GM04503 (cell line): Measurements from ENCODE around the gene LRP10.
"Not testable (repeated sequence)": the region's sequence is repeated elsewhere in the genome, so short reads cannot be mapped to it uniquely, and the experiment has no call there.

Experiments
- DNase-seq: peaks from one replicate; pipeline ENCODE4 v3.0.0-alpha.2; 2012; ENCODE audit warnings: low read depth

Gene LRP10

DNA sequence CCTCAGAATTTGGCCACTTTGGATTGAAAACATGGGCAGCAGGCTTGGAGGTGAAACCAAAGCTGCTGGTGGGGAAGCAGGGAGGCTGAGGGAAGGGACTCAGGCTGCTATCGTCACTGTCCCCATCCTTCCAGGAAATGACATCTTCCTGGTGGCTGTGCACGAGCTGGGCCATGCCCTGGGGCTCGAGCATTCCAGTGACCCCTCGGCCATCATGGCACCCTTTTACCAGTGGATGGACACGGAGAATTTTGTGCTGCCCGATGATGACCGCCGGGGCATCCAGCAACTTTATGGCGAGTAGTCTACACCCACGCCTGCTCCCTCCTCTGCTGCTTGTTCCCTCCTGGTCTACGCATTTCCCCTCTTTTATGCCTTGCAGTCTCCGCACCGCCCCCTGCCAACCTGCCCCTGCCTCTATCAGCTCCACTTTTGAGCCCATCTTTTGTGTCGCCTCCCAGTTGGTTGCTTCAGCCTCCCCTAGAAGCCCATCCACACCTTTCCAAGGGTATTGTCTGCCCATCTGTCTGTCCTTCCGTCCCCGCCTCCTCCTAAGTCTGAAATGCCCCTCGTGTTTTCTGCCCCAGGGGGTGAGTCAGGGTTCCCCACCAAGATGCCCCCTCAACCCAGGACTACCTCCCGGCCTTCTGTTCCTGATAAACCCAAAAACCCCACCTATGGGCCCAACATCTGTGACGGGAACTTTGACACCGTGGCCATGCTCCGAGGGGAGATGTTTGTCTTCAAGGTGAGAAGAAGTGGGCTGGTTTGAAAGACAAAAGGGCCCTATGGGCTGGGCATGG is 28.2 kb upstream of the LRP10 start:
- no peak for DNase-seq

DNA sequence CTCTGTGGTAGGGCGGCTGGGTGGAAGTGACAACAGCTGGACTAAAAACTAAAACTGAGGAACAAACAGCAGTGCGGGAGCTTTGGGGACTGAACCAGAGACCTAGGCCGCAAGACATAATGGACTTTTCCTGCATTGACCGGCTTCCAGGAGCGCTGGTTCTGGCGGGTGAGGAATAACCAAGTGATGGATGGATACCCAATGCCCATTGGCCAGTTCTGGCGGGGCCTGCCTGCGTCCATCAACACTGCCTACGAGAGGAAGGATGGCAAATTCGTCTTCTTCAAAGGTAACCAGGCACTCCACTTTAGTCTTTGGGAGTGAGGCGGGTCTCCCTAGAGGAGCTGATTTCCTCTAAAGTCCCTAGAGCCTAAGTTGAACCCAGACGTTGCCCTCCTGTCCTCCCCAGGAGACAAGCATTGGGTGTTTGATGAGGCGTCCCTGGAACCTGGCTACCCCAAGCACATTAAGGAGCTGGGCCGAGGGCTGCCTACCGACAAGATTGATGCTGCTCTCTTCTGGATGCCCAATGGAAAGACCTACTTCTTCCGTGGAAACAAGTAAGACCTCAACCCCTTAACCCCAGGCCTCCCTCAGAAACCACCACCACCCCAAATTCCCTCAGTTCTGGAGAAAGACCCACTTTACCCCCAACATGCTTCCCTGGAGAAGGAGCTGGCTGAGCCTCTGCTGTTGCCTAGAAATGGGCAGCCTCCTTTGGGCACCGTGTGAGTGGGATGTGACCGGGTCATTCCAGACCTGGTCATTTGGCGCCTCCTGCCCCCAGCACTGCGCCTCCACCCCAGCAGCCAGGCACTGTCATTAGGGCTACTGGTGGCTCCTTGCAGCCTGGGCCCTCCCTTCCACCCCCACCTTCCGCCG is 27.1 kb upstream of the LRP10 start:
- DNase-seq = no peak

DNA sequence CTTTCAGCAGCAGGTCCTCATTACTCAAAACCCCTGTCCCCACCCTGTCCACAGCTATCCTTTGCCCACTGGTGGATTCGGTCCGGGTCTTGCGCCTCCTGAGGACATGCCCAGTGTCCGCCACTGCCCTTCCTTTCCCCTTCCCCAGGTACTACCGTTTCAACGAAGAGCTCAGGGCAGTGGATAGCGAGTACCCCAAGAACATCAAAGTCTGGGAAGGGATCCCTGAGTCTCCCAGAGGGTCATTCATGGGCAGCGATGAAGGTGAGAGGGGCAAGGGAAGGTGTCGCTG is 26.5 kb upstream of the LRP10 start:
- no peak for DNase-seq

DNA sequence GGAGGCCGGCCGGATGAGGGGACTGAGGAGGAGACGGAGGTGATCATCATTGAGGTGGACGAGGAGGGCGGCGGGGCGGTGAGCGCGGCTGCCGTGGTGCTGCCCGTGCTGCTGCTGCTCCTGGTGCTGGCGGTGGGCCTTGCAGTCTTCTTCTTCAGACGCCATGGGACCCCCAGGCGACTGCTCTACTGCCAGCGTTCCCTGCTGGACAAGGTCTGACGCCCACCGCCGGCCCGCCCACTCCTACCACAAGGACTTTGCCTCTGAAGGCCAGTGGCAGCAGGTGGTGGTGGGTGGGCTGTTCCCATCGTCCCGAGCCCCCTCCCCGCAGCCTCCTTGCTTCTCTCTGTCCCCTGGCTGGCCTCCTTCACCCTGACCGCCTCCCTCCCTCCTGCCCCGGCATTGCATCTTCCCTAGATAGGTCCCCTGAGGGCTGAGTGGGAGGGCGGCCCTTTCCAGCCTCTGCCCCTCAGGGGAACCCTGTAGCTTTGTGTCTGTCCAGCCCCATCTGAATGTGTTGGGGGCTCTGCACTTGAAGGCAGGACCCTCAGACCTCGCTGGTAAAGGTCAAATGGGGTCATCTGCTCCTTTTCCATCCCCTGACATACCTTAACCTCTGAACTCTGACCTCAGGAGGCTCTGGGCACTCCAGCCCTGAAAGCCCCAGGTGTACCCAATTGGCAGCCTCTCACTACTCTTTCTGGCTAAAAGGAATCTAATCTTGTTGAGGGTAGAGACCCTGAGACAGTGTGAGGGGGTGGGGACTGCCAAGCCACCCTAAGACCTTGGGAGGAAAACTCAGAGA is 25.5 kb upstream of the LRP10 start:
- DNase-seq = no peak

DNA sequence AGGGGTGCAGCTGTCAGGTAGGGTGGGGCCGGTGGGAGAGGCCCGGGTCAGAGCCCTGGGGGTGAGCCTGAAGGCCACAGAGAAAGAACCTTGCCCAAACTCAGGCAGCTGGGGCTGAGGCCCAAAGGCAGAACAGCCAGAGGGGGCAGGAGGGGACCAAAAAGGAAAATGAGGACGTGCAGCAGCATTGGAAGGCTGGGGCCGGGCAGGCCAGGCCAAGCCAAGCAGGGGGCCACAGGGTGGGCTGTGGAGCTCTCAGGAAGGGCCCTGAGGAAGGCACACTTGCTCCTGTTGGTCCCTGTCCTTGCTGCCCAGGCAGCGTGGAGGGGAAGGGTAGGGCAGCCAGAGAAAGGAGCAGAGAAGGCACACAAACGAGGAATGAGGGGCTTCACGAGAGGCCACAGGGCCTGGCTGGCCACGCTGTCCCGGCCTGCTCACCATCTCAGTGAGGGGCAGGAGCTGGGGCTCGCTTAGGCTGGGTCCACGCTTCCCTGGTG is 24.7 kb upstream of the LRP10 start:
- DNase-seq = no peak

DNA sequence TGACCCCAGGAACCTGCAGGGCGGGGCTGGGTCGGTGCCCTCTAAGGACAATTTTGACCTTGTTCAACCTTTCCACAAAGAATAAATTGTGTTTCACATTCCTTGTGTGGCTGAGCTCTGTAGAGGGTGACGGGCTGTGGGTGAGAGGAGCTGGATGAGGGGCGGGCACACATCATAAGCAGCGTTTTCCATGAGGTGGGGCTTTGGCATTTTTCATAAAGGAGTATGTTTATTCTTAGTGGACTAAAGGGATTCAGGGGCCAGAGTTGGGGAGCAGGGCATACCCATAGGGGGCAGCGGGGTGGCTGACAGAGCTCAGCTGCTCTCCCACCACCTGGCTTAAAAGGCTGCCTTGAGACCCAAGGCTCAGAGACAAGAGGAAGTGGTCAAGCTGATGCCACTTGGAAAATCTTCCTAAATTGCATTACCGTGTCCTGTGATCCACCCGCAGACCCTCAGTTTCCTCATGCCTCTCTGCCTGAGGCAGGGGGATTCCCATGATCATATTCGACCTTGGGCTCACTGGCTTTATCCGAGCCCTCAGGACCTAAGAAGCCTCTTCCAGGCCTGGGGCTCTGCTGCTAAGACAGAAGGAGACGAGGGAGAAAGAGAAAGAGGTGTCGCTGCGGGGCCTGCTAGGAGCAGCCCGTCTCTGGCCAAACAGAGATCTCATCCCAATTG is 23.7 kb upstream of the LRP10 start:
- DNase-seq = no peak

DNA sequence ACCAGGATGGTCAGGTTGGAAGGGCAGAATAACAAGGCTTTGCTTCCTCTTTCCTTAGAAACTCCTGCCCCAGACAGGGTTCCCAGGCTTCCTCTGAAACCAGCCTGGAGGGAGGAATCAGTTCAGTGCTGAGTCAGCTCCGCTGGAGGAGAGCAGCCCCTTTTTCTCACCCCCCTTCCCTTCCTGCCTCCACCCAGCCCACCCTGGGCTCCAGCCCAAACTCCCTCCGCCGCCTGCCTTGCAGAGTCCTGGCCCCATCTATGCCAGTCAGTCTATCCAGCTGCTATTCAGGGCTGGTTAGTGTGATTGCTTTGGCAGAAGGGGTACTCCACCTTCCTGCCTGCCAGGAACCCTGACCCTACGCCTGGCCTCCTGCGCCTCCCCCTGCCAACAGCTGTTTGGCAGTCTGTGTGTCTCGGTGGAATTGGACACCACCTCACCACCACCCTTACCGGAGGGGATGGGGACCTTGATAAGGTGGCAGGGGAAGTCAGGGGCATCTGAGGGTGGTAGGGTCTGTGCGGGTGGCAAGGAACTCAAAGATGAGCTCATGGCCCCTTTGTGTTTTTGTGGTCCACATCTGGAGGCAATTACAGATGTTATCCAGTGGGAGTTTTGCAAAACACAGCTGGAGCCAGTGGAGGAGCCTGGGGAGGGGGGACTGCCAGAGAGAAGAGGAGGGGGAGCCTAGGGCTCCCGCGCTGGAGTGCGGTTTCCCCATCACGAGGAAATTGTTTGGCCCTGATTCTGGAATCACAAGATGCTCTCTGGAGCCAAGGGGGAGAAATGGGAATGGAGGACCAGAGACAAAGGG is 23.0 kb upstream of the LRP10 start:
- no peak for DNase-seq

DNA sequence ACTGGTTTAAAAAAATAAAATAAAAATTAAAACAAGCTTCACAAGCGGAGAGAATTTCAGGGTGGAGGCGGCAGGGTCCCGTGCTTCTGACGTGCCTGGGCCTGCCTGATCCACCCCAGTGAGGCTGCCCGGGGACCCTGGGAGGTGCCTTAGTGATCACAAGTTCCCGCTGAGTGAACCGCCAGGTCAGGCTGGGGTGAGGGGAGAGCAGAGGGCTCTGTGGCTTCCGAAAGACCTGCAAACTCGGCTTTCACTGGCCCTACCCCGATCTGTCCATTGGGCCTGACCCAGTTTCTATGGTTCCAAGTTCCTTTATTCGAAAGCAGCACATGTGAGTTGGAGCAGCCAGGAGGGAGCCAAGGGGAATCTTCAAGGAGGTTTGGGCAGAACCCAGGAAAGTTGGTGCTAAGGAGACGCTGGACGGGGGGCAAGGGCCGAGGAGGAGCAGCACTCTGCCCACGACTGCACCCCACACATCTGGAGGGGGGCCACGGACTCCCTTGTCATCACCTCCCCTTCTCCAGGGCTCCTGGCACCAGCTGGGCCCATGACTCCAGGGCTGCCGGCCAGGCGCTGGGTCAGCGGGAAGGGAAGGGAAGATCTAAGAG is 22.2 kb upstream of the LRP10 start:
- no peak for DNase-seq

DNA sequence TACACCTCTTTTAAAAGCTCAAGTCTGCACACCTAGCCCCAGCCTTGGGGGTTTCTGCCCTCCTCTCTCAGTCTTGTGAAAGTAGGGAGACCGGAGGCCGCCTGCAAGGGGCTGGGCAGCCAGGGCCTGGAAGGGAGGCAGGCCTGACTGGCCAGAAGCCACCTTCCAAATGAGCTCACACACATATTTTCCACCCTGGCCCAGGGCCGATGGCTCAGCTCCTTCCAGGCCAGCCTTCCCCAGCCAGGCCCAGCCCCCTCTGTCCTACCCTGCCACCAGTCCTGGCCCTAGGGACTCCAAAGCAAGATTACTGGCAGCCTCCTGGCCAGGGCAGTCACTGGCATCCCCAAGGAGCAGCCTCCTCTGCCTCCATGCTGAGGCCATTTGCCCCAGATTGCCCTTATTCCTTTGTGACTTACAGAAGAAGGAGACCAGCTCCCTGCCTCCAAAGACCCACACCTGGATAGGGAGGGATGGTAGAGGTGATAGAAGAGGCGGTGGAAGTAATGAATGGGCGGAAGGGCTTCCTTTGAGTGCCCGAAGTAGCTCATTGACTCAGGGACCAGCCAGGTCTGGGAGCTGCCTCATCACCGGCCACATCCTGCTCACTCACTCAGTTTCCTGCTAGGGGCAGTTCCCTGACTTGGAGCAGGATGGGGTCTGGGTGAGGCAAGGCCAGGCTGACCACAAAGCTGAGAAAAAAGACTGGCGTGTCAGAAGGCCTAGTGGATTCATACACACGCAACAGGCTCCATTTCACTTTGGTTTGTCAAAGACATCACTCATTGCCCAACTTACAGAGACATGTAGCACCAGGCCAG is 20.4 kb upstream of the LRP10 start:
- peak; percentile 93 for DNase-seq

DNA sequence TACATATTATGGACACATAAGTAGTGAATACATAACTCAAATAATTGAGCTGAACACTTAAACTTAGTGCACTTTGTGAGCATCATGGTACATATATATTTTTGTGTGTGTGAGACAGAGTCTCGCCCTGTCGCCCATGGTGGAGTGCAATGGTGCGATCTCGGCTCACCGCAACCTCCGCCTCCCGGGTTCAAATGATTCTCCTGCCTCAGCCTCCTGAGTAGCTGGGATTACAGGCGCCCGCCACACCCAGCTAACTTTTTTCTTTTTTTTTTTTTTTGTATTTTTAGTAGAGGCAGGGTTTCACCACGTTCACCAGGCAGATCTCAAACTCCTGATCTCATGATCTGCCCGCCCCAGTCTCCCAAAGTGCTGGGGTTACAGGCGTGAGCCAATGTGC is 19.4 kb upstream of the LRP10 start:
- DNase-seq = not testable (repeated sequence)

DNA sequence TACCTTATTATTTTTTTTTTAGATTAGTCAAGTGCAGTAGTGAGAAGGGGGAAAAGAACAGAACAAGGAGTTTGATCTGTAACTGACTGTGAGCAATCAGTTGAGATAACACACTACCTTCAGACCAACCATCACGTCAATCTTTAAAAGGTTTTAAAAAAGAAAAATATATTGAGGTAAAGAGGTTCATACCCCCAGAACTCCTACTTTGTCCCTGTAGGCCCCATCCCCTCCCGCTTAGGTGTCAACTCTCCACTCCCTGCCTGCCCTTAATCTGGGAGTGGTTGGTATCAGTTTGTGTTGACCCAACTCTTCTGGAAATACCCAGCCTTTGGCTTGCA is 19.0 kb upstream of the LRP10 start:
- no peak for DNase-seq

DNA sequence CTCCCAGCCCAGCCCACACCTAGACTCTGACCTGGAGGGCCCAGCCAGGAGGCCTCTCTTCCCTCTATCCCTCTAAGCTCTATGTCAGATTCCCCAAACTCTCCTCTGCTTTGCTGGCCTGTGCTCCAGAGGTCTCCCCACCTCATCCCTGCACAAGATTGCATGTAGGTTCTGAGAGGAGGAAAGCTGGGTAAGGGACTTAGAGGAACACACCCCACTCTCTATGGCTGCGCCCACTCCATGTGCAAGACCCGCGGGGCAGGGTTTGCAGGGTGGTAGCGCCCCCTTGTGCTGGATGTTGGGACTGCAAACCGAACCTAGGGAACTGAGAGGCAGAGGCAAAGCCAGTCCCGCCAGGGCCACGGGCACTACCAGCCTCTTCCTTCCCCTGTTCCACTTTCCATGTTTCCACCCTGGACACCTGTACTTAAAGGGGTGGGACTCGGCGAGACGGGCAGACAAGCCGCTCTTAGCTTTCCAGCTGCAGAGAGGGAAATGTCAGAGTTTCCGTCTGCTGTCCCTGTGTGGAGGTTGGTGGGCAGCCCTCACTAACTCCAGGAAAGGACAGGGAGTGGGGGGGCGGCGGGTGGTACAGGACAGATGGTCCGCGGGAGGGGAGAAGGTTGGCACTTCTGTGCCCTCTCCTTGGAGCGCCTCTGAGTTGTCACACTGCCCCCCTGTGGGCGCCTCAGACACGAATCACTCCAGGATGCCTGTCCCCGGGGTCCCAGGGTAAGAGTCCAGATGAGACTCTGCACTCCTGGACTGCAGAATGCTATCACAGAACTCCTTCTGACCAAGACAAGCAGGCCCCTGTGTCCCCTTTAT is 18.4 kb upstream of the LRP10 start:
- no peak for DNase-seq

DNA sequence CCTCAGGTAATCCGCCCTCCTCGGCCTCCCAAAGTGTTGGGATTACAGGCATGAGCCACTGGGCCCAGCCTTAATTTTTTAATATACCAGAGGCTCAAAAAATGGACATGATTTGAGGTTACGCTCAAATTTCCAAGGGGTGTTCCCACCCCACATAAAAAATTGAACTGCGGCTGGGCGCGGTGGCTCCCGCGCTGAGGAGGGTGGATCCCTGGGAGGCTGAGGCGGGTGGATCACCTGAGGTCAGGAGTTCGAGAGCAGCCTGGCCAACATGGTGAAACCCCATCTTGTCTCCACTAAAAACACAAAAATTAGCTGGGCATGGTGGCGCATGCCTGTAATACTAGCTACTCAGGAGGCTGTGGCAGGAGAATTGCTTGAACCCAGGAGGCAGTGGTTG is 17.2 kb upstream of the LRP10 start:
- not testable (repeated sequence) for DNase-seq

DNA sequence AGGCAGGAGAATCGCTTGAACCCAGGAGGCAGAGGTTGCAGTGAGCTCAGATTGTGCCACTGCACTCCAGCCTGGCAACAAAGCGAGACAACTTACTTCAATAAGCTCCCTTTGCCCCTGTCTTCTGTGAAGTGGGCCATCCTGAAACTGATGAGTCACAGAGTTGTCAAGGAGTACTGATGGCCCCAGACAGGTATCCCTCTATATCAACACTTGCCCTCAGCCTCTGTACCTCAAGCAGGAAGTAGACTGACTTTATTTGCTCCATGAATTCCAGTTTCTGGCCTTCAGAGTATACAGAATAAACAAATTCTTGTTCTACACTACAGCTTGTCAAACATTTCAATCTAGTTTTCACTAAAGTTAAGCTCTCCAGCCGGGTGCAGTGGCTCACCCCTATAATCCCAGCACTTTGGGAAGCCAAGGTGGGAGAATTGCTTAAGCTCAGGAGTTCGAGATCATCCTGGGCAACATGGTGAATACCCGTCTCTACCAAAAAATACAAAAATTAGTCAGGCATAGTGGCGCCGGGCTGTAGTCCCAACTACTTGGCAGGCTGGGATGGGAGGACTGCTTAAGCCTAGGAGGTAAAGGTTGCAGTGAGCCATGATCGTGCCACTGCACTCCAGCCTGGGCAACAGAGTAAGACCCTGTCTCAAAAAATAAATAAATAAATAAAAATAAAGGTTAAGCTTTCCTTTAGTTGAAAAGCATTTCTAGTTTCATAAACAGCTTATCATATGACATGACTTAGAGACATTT is 16.4 kb upstream of the LRP10 start:
- DNase-seq = no peak

DNA sequence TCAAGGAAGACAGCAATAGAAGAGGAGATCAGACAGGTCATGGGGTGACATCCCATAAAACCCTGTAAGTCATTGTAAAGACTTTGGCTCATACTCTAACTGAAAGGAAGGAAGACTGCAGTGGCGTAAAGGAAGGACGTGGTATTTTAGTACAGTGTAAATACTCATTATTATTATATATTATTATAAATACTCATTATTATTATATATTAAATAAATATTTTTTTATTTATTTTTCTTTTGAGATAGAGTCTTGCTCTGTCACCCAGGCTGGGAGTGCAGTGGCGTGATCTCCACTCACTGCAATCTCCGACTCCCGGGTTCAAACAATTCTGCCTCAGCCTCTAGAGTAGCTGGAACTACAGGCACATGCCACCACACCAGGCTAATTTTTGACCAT is 15.1 kb upstream of the LRP10 start:
- DNase-seq = no peak

DNA sequence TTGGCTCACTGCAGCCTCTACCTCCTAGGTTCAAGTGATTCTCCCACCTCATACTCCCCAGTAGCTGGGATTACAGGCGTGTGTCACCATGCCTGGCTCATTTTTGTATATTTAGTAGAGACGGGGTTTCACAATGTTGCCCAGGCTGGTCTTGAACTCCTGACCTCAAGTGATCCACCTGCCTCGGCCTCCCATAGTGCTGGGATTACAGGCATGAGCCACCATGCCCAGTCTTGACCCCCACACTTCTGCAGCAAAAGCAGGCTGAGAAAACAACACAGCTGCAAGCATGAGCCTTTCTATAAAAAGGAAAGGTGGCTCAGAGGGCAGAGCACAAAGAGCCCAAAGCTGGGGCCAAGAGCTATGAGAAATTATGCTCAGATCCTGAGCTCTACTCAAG is 11.2 kb upstream of the LRP10 start:
- DNase-seq = not testable (repeated sequence)

DNA sequence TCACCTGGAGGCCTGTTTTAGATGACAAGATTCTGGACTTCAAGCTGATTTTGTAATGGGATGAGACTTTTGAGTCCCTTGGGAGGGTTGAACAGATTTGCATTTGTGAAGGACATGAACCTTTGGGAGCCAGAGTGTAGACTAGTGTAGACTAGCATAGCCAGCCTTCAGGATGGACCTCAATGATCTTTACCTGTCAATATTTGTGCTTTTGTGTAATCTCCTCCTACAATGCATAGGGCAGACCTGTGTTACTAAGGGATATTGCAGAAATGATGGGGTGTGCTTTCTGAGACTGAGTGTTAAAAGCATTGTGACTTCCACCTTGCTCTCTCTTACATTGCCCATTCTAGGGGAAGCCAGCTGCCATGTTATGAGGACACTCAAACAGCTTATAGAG is 9.9 kb upstream of the LRP10 start:
- no peak for DNase-seq

DNA sequence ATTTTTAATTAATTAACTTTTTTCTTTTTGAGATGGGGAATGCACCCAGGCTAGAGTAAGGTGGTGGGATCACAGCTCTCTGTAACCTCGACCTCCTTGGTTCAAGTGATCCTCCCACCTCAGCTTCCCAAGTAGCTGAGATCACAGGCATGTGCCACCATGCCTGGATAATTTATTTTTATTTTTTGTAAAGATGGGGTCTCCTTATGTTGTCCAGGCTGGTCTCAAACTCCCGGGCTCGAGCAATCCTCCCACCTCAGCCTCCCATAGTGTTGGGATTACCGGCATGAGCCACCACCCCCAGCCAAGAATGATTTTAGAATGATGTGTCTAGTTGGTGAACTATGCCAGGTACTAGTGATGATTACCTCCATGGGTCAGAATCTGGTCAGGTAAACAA is 6.6 kb upstream of the LRP10 start:
- DNase-seq = no peak
